H54 (cell line): Measurements from ENCODE around the gene PRICKLE3.
"Not testable (repeated sequence)": the region's sequence is repeated elsewhere in the genome, so short reads cannot be mapped to it uniquely, and the experiment has no call there.

Experiments used
- DNase-seq: peaks from one replicate; pipeline ENCODE4 v3.0.0; 2011; ENCODE audit warnings: low spot score, mixed read lengths; ENCODE audit not compliant: insufficient read length
- FAIRE-seq: peaks from 3 replicates; lab custom pipeline; 2011; peaks lifted over from hg19 to GRCh38; lab: Jason Lieb, UNC
- POLR2A ChIP-seq: IDR thresholded peaks from 2 replicates; pipeline ENCODE4 v1.6.1; 2011; ENCODE audit warnings: low read depth, mild to moderate bottlenecking, low read length

PRICKLE3 gene

GRCh38 chrX:49147936-49148335, 38.2 kb downstream of the PRICKLE3 start:
- no peak for FAIRE-seq
- no peak for DNase-seq
- no peak for TF ChIP-seq POLR2A

GRCh38 chrX:49147282-49147681, 38.9 kb downstream of the PRICKLE3 start:
- FAIRE-seq (no peak), DNase-seq (no peak)
- TF ChIP-seq POLR2A, result no peak

- DNase-seq, FAIRE-seq: not testable (repeated sequence)
Observed at GRCh38 chrX:49143154-49143553, 43.0 kb downstream of the PRICKLE3 start.

- not testable (repeated sequence) for DNase-seq, FAIRE-seq
Observed at GRCh38 chrX:49142264-49142663, 43.9 kb downstream of the PRICKLE3 start.

- no peak for TF ChIP-seq POLR2A
- FAIRE-seq (no peak), DNase-seq (no peak)
Observed at GRCh38 chrX:49139713-49140112, 46.5 kb downstream of the PRICKLE3 start.

- FAIRE-seq (no peak), DNase-seq (no peak)
- TF ChIP-seq POLR2A, result no peak
Observed at GRCh38 chrX:49137492-49137891, 48.7 kb downstream of the PRICKLE3 start.

GRCh38 chrX:49133759-49134158, 52.4 kb downstream of the PRICKLE3 start:
- DNase-seq (no peak), FAIRE-seq (no peak)
- TF ChIP-seq POLR2A, result no peak

GRCh38 chrX:49132275-49132674, 53.9 kb downstream of the PRICKLE3 start:
- DNase-seq, FAIRE-seq: not testable (repeated sequence)

GRCh38 chrX:49129427-49129826, 56.7 kb downstream of the PRICKLE3 start:
- no peak for FAIRE-seq
- TF ChIP-seq POLR2A, result no peak
- DNase-seq, result no peak

- FAIRE-seq, DNase-seq: not testable (repeated sequence)
Observed at GRCh38 chrX:49127742-49128258, 58.4 kb downstream of the PRICKLE3 start.
